ENCODE measurements around the gene RBM26.

DNA sequence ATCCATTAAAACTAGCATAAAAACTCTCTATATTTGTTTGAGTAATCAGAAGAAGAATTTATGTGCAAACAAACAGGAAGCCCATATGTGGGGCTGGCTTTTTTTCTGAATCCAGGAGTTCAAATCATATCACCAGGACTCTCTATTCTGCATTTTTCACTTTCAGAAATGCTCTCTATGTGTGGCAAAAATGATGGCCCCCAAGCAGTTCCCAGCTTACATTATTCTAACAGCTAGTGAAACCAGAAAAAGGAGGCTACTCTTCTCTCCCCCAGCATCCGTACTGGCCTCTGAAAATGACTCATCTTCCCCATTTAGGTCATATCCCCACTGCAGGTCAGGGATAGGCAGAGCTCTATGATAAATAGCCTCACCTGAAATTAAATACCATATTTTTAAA lies 20.4 kb downstream of the RBM26 start:
- TF ChIP-seq GATA3 (IDR thresholded peaks at IDR 0.05; ENCODE audit: low read depth, low read length) = no peak
- TF ChIP-seq GATA2 (IDR thresholded peaks at IDR 0.05; ENCODE audit: low read depth, low read length) = no peak
